WI38 (cell line): ENCODE results near the gene KRT17.

Experiments
- H3K4me3 ChIP-seq: 2 replicates; pipeline ENCODE4 v1.5.1; 2011; ENCODE audit warnings: low read depth, mild to moderate bottlenecking, control low read depth, low read length
- TF ChIP-seq, protein P1 (sequence below): IDR thresholded peaks from 2 replicates; pipeline ENCODE4 v1.5.1; 2012; ENCODE audit warnings: low read depth, mild to moderate bottlenecking, control low read depth, low read length

Gene KRT17

DNA sequence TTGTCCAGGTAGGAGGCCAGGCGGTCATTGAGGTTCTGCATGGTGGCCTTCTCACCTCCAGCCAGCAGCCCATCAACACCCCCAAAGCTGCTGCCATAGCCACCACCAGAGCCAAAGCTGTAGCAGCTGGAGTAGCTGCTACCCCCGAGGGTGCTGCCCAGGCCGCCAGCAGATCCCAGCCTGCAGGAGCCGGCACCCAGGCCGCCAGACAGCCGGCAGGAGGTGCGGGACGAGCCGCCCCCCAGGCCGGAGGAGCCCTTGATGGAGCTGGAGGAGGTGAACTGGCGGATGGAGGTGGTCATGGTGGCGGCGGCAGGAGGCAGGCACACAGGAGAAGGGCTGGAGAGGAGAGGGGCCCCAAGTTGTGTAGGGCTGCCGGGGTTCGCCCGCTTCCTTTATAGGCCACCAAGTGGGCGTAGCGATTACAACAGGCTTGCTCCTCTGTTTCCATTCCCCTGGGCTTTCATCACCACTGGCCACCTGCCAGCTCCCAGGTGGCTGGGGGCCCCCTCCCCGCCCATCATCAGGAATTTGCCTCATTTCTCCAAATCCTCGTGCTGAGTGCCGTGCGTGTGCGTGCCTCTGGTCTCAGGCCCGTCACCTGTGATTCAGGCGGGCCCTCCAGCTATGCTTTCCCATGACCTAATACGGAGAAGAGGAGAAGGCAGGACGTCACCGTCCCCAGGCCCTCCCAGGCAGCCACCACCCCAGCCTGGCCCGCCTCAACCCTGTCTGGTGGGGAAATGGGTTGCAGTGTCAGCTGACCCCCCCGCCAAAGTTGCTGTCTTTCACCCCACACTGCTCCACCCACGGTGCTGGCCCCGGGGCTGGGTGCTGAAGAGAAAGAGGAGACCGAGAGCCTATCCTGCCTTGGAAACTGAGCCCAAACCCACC lies at the start of gene KRT17:
Gene KRT17 (minus strand): TSS at position 368 of the 894 bp plus-strand sequence. CDS start 66 bp downstream, at position 302.
- TF ChIP-seq, protein P1, sequence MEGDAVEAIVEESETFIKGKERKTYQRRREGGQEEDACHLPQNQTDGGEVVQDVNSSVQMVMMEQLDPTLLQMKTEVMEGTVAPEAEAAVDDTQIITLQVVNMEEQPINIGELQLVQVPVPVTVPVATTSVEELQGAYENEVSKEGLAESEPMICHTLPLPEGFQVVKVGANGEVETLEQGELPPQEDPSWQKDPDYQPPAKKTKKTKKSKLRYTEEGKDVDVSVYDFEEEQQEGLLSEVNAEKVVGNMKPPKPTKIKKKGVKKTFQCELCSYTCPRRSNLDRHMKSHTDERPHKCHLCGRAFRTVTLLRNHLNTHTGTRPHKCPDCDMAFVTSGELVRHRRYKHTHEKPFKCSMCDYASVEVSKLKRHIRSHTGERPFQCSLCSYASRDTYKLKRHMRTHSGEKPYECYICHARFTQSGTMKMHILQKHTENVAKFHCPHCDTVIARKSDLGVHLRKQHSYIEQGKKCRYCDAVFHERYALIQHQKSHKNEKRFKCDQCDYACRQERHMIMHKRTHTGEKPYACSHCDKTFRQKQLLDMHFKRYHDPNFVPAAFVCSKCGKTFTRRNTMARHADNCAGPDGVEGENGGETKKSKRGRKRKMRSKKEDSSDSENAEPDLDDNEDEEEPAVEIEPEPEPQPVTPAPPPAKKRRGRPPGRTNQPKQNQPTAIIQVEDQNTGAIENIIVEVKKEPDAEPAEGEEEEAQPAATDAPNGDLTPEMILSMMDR = no peak
- no peak within 1 kb of the TSS for H3K4me3 ChIP-seq

DNA sequence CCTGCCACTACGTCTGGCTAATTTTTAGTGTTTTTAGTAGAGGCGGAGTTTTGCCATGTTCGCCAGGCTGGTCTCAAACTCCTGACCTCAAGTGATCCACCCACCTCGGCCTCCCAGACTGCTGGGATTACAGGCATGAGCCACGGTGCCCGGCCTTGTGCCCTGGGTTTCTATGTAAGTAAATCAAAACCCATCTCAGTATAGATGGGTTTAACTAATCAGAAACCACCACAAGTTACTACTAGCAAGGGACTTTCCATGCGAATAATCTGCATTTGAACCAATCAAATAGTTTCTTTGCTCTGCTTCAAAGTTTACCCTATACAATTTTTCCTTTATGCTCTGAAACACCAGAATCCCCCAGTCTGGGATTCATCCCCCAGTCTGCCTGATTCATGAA lies 47.8 kb upstream of the KRT17 start:
- H3K4me3 ChIP-seq = no peak overlapping the region
- TF ChIP-seq, protein P1 = no peak

DNA sequence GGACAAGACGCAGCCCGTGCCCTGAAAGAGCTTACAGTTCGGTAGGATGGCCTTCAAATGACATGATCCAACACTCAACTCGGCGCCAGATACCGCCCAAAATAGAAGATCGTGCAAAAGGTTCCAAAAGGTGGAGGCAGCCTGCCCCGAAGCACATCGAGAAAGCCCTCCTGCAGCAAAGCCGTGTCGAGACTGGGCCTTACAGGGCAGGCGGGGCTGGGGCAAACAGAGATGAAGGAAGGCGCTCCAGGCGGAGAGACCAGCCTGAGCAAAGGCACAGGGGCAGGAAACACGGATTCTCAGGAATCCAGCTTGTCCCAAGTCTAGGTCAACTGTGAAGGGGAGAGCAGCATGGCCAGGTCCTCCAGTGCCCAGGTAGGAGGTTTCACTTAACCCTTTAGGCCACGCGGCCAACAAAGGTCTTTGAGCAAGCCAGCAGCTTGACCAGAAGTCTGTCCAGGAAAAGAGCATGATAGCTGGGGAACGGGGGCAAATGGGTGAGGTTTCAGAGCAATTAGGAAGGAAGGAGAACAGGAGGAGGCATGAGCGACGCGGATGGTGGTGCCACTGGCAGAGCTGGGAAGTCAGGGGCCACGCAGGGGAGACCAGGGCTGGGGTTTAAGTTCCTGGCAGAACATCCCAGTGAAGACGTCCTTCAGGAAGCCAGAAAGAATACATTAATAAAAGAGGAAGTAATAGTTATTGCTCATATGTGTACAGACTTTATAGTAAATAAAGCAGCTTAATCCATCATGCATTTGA lies 43.1 kb upstream of the KRT17 start:
- TF ChIP-seq, protein P1 = no peak
- no peak overlapping the region for H3K4me3 ChIP-seq

DNA sequence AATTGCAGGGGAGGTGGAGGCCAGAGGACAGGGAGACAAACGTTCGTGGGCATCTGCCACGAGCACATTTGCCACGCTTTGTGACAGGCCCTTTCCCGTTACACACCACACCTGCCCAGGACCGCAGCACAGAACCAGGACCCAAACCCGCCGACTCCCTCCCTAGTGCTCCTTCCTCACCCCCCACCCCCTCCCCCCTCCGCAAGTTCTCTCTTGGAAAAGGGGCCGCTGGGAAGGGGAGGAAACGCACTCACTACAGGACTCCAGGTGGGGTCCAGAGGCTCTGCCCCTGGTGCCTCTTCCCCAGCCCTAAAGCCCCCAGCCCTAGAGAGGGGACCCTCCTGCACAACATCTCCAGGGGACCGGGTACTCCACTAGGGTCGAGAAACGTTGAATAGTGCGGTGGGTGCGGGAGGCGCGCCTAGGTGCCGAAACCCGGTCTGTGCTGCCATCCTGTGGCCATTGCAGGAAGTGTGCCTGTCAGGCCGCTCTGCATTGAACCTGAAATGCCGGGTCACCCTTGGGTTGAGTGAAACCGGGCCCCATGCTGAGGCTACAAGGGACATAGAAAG lies 42.4 kb upstream of the KRT17 start:
- TF ChIP-seq, protein P1 = peak; percentile 93
- peak overlapping the region; percentile 46 for H3K4me3 ChIP-seq

DNA sequence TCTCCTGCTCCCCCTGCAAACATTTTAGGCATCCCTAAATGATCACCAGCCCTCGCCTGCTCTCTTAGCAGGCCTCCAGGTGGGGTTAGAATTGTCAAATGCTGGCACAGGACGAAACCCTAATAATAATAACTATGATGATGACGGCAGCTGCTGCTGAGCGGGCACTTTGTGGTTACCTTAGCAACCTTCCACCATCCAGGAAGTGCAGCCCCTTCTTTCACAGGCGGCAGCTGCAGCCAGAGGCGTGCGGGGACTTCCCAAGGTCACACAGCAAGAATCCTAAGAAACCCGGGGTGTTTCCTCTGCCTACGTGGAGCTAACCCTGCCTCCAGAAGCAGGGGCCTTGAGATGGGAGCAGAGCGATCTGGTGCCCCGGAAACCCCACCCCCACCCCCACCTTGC lies 41.9 kb upstream of the KRT17 start:
- H3K4me3 ChIP-seq = peak overlapping the region; percentile 54; the same call in 1 of the 2 replicates
- TF ChIP-seq, protein P1 = no peak

DNA sequence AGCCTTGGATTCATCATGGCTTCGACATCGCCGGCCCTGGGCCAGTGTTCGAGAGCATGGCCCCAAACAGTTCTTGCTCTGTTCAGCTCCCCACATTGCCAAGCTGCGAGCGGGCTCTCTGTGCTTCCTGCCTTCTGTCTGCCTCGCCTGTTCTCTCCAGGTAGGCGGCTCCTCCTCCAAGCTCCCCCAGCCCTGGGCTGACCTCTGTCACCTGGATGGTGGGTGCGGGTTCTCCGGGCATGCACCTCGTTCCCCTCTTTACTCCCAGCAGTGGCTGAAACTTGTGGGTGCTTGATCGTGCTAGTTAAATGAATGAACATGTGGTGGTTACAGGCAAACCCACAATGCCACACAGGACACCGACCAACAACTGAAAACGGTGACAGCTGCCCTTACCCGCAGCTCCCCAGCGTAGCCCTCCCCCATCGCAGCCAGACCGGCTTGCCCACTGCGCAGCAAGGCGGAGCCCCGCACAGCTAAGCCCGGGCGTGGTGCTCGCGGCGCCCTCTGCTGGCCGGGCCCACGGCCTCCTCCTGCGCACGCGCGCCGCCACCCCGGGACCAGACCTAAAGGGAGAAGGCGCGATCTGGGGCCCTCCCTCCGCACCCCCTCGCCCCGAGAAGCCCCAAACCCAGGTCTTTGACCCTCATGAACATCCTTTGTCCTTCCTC lies 41.3 kb upstream of the KRT17 start:
- H3K4me3 ChIP-seq = peak overlapping the region; percentile 54
- TF ChIP-seq, protein P1 = peak; percentile 95
